Stimulated activated CD8-positive, alpha-beta memory T cell treated with anti-CD3 and anti-CD28 coated beads, Interleukin-4, amount 100 ng/mL, for 4 hours (primary cell): Measurements from ENCODE around the gene TRPC5OS.

Source experiments
- DNase-seq, 2 donors: peaks; one replicate each; pipeline ENCODE4 v3.0.0-alpha.2; 2020; ENCODE audit warnings: low read depth in 2 of 2, low spot score in 1 of 2

Gene TRPC5OS

DNA sequence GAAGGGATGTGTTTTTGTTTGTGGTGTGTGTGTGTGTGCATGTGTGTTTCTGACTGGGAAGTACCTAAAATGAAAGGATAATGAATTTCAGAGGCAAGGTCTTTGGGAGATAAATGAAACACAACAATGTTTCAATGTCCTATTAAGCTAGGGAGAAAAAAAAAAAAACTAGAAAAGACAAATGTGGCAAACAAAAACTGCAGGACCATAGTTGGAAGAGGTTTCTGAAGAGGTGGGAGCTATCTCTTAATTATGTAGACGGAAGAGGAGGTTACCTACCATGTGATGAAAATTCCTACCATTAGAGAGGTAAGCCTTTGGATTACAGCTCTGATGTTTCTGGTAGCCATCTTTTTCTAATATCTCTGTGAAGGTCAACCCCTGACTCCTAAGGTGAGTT lies at the start of gene TRPC5OS:
TRPC5OS (plus strand) TSS at position 301 of the 400 bp plus-strand sequence. CDS start 25,669 bp downstream, outside the sequence.
- no peak for DNase-seq

DNA sequence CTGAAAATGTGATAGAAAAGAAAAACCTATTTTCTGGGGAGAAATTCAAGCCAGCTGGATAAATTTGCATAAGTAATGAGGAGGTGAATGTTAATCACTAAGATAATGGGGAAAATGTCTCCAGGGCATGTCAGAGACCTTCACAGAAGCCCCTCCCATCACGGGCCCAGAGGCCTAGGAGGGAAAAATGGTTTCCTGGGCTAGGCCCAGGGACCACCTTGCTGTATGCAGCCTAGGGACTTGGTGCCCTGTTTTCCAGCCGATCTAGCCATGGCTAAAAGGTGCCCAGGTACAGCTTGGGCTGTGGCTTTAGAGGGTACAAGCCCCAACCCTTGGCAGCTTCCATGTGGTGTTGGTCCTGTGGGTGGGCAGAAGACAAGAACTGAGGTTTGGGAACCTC lies 46.6 kb upstream of the TRPC5OS start:
- DNase-seq = no peak

GRCh38 chrX:111830571-111830970 lies 45.4 kb upstream of the TRPC5OS start:
- DNase-seq = no peak

GRCh38 chrX:111831343-111831742 lies 44.6 kb upstream of the TRPC5OS start:
- no peak for DNase-seq

GRCh38 chrX:111837197-111837596 lies 38.8 kb upstream of the TRPC5OS start:
- DNase-seq = no peak

DNA sequence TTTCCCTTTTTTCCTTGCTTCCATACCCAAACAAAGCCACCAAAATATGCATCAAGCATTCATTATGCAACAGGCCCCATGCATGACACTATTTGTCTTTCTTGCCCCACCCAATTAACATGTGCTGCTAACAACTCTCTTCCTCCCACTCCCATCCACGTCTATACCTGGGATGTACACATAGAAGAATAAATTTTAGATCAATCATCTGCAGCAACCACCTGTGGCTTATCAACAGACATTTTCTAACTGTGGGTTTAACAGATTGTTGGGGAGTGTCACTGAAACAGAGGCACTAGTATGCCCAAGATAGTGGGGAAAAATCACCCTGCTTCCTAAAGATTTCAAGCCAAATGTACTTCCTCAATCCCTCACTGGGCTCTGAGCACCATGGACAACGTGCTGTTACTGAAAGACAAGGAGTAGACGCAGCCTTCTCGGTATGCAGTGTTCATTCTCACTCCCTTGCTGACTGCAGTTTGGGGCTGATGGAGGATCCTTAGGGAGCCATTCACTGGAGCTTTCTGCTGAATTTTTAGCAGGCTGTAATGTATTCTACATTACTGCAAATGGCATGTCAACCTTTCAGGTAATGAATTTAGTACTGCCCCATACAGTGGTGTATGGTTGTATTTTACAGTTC lies 28.4 kb upstream of the TRPC5OS start:
- DNase-seq = no peak

DNA sequence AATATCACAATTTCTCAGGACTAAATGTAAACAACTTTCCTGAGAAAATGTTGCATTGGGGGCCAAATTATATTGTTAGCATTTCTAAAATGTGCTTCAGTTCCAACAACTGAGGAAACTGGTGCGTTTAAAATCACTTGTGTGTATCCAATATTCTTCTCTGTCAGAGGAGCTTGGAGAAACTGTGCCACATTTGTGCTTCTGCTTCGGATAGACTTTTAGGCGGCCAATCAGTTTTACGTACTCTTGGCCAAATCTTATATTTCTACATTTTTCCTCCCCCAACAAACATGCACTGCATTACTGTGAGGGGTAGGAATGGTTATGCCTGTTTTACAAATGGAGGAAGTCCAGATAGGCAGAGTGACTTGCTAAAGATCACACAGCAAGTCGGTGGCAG lies 27.4 kb upstream of the TRPC5OS start:
- no peak for DNase-seq

GRCh38 chrX:111850975-111851374 lies 25.0 kb upstream of the TRPC5OS start:
- DNase-seq = no peak

GRCh38 chrX:111854556-111855490 lies 21.2 kb upstream of the TRPC5OS start:
- DNase-seq = no peak

DNA sequence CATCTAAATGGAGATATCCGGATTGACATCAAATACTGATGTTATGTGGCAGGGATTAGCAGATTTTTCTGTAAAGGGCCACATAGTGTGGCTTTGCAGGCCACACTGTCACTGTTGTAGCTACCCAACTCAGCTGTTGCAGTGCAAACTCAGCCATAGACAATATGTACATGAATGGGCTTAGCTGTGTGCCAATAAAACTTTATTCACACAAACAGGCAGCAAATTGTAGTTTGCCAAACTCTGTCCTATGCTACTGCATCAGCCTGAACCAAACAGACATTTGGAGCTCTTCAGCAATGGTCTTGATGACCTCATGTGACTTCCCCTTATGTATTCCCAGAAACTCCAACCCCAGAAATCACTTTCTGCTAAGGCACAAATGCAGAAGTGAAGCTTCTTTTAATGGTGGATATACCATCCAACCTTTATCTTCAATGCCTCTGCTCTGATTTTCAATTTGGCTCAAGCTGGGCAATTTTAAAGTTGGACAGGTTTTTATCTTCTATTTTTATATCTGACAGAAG lies 18.4 kb upstream of the TRPC5OS start:
- DNase-seq = no peak

DNA sequence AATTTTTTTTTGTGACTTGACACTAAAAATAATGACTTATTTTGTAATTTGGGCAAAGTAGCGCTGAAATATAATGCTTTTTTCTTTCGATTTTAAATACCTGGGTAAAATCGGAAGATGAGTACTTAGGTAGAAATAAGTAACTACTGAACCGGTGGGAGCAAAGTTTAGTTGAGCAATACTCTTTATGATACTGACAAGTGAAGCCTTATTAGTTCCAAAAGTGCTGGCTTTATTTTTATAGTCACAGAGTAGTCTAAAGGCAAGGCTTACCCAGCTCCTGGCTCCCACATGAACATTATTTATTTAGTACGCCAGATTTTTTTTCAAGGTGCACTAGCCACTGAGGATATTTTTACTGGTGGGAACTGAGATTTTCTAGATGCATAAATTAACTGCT lies 14.4 kb upstream of the TRPC5OS start:
- DNase-seq = no peak

- no peak for DNase-seq
These were observed 8.7 kb upstream of the TRPC5OS start for GRCh38 chrX:111867236-111867635.

DNA sequence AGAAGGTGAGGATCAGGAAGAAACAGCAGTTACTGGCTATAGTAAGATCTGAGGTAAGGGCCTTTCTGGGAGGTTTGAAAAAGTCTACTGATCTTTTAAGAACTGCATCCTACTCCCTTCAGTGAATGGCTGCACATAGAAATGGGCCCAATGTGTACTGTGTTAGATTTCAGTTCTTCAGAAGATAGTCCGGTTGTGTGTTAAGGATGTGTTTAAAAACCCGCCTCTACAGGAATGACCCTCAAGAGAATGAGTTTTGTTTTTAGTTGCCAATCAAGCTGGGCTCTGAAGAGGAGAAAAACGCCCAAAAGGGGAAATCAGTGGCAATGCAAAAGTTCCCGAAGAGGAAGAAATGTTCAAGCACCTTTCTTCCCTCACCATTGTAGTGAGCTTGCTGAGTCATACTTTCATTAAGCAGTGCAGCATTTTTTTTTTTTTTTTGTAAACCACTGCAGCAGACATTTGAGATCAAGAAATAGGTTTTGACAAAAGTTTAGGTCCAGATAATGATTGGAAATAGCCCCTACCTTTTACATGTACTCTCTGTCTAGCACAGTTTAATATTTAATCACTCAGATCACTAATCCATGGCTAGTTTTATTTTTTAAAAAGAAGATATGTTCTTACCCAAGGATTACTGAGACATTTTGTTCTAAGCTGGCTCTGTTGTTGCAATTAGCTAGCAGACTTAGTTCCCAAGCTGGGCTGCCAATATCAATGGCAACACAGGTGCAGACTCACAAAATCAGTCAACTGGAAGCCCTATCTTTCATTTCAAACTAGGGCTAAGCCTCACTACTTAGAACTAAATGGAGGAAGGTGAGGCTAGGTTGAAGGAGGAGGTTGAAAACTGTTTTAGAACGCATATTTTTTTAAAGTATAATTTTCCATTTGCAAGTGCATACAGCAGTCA lies 7.0 kb upstream of the TRPC5OS start:
- no peak for DNase-seq

GRCh38 chrX:111869639-111870034 lies 6.3 kb upstream of the TRPC5OS start:
- DNase-seq = no peak

DNA sequence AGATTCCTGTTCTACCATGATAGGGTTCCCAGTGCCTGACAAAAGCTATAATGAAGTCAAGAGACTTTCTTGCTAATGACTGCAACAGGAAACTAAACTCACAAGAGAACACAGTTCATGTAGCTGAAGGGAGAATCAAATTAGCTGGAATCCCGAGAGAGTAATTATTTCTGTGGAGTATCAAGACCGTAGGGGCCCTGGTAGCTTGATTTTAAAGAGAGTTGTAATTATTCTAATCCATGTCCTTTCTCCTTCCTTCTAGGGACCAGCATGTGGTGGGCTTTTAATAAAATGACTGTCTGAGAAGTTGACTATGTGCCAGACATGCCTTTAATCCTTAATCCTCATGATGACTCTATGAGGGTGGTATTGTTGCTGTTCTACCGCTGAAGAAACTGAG lies 1.7 kb upstream of the TRPC5OS start:
- no peak for DNase-seq

- no peak for DNase-seq
These were observed 665 bp downstream of the TRPC5OS start for GRCh38 chrX:111876646-111877045.

DNA sequence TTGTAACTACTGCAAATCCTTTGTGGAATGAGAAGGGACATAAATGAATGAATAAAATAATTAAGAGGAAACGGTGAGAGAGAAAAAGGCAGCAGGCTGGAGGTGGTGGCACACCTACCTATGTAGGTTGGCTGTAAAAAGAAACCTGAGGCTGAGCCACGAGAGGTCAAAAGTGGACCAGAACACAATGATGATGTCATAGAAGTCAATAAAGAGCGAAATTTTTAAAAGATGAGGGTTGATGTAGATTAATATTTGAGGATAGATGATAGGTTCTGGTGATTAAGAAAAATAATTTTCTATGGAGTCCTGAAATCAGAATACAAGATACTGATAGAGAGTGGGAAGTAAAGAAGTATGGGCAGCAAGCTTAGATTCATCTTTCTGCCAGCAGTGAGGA lies 1.7 kb downstream of the TRPC5OS start:
- DNase-seq = no peak

GRCh38 chrX:111880735-111881134 lies 4.8 kb downstream of the TRPC5OS start:
- no peak for DNase-seq

GRCh38 chrX:111881715-111882114 lies 5.7 kb downstream of the TRPC5OS start:
- DNase-seq = no peak

DNA sequence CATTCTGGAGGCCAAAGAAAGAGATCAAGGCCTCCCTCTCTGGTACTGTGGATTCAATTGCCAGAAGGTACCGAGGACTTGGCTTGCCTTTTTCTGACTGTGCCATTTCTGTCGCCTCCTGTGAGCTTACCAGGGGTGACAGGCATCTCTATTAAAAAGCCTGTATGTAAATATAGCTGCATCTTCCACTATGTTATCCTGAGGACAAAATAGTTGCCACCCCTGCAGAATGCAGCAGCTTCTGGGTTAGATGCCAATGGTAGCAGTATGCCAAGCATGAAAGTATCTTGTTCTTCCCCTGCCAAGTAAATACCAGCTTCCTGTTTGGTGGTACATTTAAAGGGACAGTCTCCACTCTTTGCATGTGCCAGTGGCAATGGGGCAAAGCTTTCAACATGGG lies 10.7 kb downstream of the TRPC5OS start:
- DNase-seq = no peak

GRCh38 chrX:111888600-111888999 lies 12.6 kb downstream of the TRPC5OS start:
- no peak for DNase-seq
